GM23248 (cell line): ENCODE data around the gene BMPR1B. TPM values are rescaled to one million over a fixed set of nuclear protein-coding genes. Genes with fewer than 3 reads are reported as not detected.
A peak's percentile ranks its signal among the peaks of the same experiment; 100 is the strongest.

ENCODE experiments used
- DNase-seq: peaks from one replicate; pipeline ENCODE4 v3.0.0-alpha.2; 2015
- H2AFZ ChIP-seq: fragments of 200-600 bp; sonication (generic); 2 replicates; pipeline ENCODE4 v1.6.1; 2016; ENCODE audit warnings: antibody characterized with exemption
- H3F3A ChIP-seq: fragments of 200-600 bp; sonication (generic); 2 replicates; pipeline ENCODE4 v1.6.1; 2016; ENCODE audit warnings: mild to moderate bottlenecking, antibody characterized with exemption, mixed run types; ENCODE audit not compliant: insufficient read depth
- H3K27ac ChIP-seq: fragments of 200-600 bp; sonication (generic); 2 replicates; pipeline ENCODE4 v1.5.1; 2016; ENCODE audit warnings: mild to moderate bottlenecking
- H3K27me3 ChIP-seq: fragments of 200-600 bp; sonication (generic); replicated peaks from 2 replicates; pipeline ENCODE4 v1.6.1; 2016; ENCODE audit warnings: mild to moderate bottlenecking; ENCODE audit not compliant: insufficient read depth
- H3K36me3 ChIP-seq: fragments of 200-600 bp; sonication (generic); 2 replicates; pipeline ENCODE4 v1.6.1; 2016; ENCODE audit warnings: low read depth, mild to moderate bottlenecking
- H3K4me1 ChIP-seq: fragments of 200-600 bp; sonication (generic); 2 replicates; pipeline ENCODE4 v1.6.1; 2016; ENCODE audit warnings: mild to moderate bottlenecking; ENCODE audit not compliant: insufficient read depth
- H3K4me2 ChIP-seq: fragments of 200-600 bp; sonication (generic); one replicate; pipeline ENCODE4 v1.6.1; 2016; ENCODE audit warnings: mild to moderate bottlenecking; ENCODE audit not compliant: unreplicated experiment
- H3K4me3 ChIP-seq: fragments of 200-600 bp; sonication (generic); 2 replicates; pipeline ENCODE4 v1.5.1; 2016; ENCODE audit warnings: mild to moderate bottlenecking
- H3K79me2 ChIP-seq: fragments of 200-600 bp; sonication (generic); 2 replicates; pipeline ENCODE4 v1.6.1; 2016; ENCODE audit warnings: mild to moderate bottlenecking; ENCODE audit not compliant: insufficient read depth
- H3K9ac ChIP-seq: fragments of 200-600 bp; sonication (generic); 2 replicates; pipeline ENCODE4 v1.6.1; 2016; ENCODE audit warnings: mild to moderate bottlenecking
- H3K9me2 ChIP-seq: fragments of 200-600 bp; sonication (generic); 2 replicates; pipeline ENCODE4 v1.6.1; 2016; ENCODE audit warnings: mixed run types, mild to moderate bottlenecking, moderate library complexity; ENCODE audit not compliant: insufficient read depth
- H3K9me3 ChIP-seq: fragments of 200-600 bp; sonication (generic); one replicate; pipeline ENCODE4 v1.6.1; 2017; ENCODE audit warnings: low read depth
- H4K20me1 ChIP-seq: fragments of 200-600 bp; sonication (generic); 2 replicates; pipeline ENCODE4 v1.6.0; 2016; ENCODE audit not compliant: insufficient read depth
- EZH2 ChIP-seq: fragments of 200-600 bp; sonication (generic); IDR thresholded peaks from 2 replicates; pipeline ENCODE4 v1.6.1; 2018; ENCODE audit warnings: antibody characterized with exemption, mild to moderate bottlenecking; ENCODE audit not compliant: insufficient read depth, poor library complexity, severe bottlenecking
- EZH2phosphoT487 ChIP-seq: fragments of 200-600 bp; sonication (generic); IDR thresholded peaks from 2 replicates; pipeline ENCODE4 v1.6.1; 2018; ENCODE audit warnings: antibody characterized with exemption, moderate library complexity, mild to moderate bottlenecking, low read depth; ENCODE audit not compliant: insufficient read depth
- WGBS, 2 experiments: methylation state at CpG; one replicate each; pipeline ENCODE4 v1.1.6; 2015 to 2017; ENCODE audit warnings: low lambda C conversion rate in 2 of 2, low coverage in 1 of 2; ENCODE audit errors: missing lambda C conversion rate in 2 of 2; 5-methylcytosine and 5-hydroxymethylcytosine counted together
- in situ Hi-C: fragments of 300-500 bp; cut with MboI; formaldehyde crosslinking; loops from 2 replicates; pipeline ENCODE4 v1.15.0; 2020
- polyA plus RNA-seq: library from polyadenylated mRNA; unstranded; fragments of >200 nt; fragmentation: Nextera tagmentation; extraction: Ambion mirVana; gene quantifications from 2 replicates; pipeline ENCODE4 v1.2.1, GENCODE V29; 2016
- total RNA-seq: library from RNA; depleted of rRNA; stranded (reverse); fragments of >200 nt; shearing (Covaris generic); gene quantifications from 2 replicates; pipeline ENCODE4 v1.2.3, GENCODE V29; 2014; rRNA removed

Gene BMPR1B
- total RNA-seq (0.76 TPM in 2 replicates), polyA plus RNA-seq (0.48 and 0.60 TPM in 2 replicates)

- peak within 1 kb of the TSS; percentile 81 for H3K4me3 ChIP-seq
- no peaks in the 10 kb centered on the region for H3K4me1 ChIP-seq
- DNase-seq, result peak; percentile 82
- WGBS, 2 experiments, result 6 to 9% methylated on average over 26 to 50 of the region's 77 CpGs
- peaks cover 17% of the 10 kb centered on the region; the same call in 1 of the 2 replicates for H3K27me3 ChIP-seq
- peak within 1 kb of the TSS; percentile 87 for H3K4me2 ChIP-seq
- H3K9me3 ChIP-seq, result no peaks in the 10 kb centered on the region
- no peaks in the 10 kb centered on the region for H3K9me2 ChIP-seq
- H3K27ac ChIP-seq, result no peak within 1 kb of the TSS
- H3F3A ChIP-seq, result 0 out of 2 replicates have a peak, but pooled peaks cover 3% of the 10 kb centered on the region
- H3K79me2 ChIP-seq, result no peaks in the 10 kb centered on the region
- no peaks in the 10 kb centered on the region for H4K20me1 ChIP-seq
- TF ChIP-seq EZH2phosphoT487 (no peak), EZH2 (no peak)
- peak within 1 kb of the TSS; percentile 68 for H3K9ac ChIP-seq
- in situ Hi-C loops, result loop anchor here (10.0 kb wide), 1 partner anchor 347 kb away; no protein-coding TSS in a partner anchor
- no peaks in the 10 kb centered on the region for H3K36me3 ChIP-seq
- peak within 1 kb of the TSS; percentile 88 for H2AFZ ChIP-seq
Observed at GRCh38 chr4:94757192-94758140, at the start of gene BMPR1B. BMPR1B (plus strand) TSS chr4:94757955; CDS start chr4:95104425, 346,470 bp downstream.

GRCh38 chr4:94711635-94712034 is 46.1 kb upstream of the BMPR1B start:
- H3K4me2 ChIP-seq, result no peak overlapping the region
- no peak overlapping the region for H3K9ac ChIP-seq
- H4K20me1 ChIP-seq, result no peaks in the 10 kb centered on the region
- no peaks in the 10 kb centered on the region for H3K27me3 ChIP-seq
- no peaks in the 10 kb centered on the region for H3K9me2 ChIP-seq
- 92% methylated on average over 5 of the region's 5 CpGs for WGBS, 2 experiments
- H3K9me3 ChIP-seq, result no peaks in the 10 kb centered on the region
- no peaks in the 10 kb centered on the region for H3K36me3 ChIP-seq
- in situ Hi-C loops, result no loop called here
- DNase-seq, result no peak
- H3K4me1 ChIP-seq, result peaks cover 16% of the 10 kb centered on the region
- no peak overlapping the region for H3K4me3 ChIP-seq
- peaks cover 15% of the 10 kb centered on the region for H3F3A ChIP-seq
- TF ChIP-seq EZH2phosphoT487 (no peak), EZH2 (no peak)
- H2AFZ ChIP-seq, result 0 out of 2 replicates have a peak overlapping the region, but pooled peaks have one; percentile 27
- H3K27ac ChIP-seq, result no peak overlapping the region
- no peaks in the 10 kb centered on the region for H3K79me2 ChIP-seq

GRCh38 chr4:94714365-94715160 is 43.2 kb upstream of the BMPR1B start:
- H3K9ac ChIP-seq, result peak overlapping the region; percentile 70
- no peaks in the 10 kb centered on the region for H4K20me1 ChIP-seq
- peak; percentile 91 for DNase-seq
- peaks cover 15% of the 10 kb centered on the region for H3F3A ChIP-seq
- 1 to 2% methylated on average over 5 of the region's 5 CpGs for WGBS, 2 experiments
- H3K9me2 ChIP-seq, result no peaks in the 10 kb centered on the region
- H3K4me1 ChIP-seq, result peaks cover 16% of the 10 kb centered on the region
- H3K36me3 ChIP-seq, result no peaks in the 10 kb centered on the region
- H3K27ac ChIP-seq, result peak overlapping the region; percentile 90
- no peaks in the 10 kb centered on the region for H3K9me3 ChIP-seq
- peak overlapping the region; percentile 70 for H2AFZ ChIP-seq
- no peak for TF ChIP-seq EZH2phosphoT487
- no peak for TF ChIP-seq EZH2
- peak overlapping the region; percentile 58 for H3K4me3 ChIP-seq
- no peaks in the 10 kb centered on the region for H3K79me2 ChIP-seq
- in situ Hi-C loops, result no loop called here
- peak overlapping the region; percentile 74 for H3K4me2 ChIP-seq
- no peaks in the 10 kb centered on the region for H3K27me3 ChIP-seq

- WGBS, 2 experiments, result 98 to 99% methylated on average over 6 of the region's 6 CpGs
- H2AFZ ChIP-seq, result no peak overlapping the region
- TF ChIP-seq EZH2phosphoT487 (no peak), EZH2 (no peak)
Observed at GRCh38 chr4:94715726-94716125, 42.0 kb upstream of the BMPR1B start.

More at GRCh38 chr4:94715726-94716125, 42.0 kb upstream of the BMPR1B start:
- Histone ChIP-seq H3K27me3 (no peaks in the 10 kb centered on the region), H3K36me3 (no peaks in the 10 kb centered on the region), H3F3A (peaks cover 15% of the 10 kb centered on the region), H3K9ac (no peak overlapping the region), H3K4me3 (no peak overlapping the region), H3K27ac (peak overlapping the region; percentile 90; the same call in 1 of the 2 replicates), H3K4me1 (peaks cover 16% of the 10 kb centered on the region), H3K4me2 (no peak overlapping the region), H3K79me2 (no peaks in the 10 kb centered on the region), H4K20me1 (no peaks in the 10 kb centered on the region), H3K9me2 (no peaks in the 10 kb centered on the region), H3K9me3 (no peaks in the 10 kb centered on the region)
- in situ Hi-C loops, result no loop called here
- DNase-seq, result no peak
